ENCODE data around the gene UNC45A.

DNA sequence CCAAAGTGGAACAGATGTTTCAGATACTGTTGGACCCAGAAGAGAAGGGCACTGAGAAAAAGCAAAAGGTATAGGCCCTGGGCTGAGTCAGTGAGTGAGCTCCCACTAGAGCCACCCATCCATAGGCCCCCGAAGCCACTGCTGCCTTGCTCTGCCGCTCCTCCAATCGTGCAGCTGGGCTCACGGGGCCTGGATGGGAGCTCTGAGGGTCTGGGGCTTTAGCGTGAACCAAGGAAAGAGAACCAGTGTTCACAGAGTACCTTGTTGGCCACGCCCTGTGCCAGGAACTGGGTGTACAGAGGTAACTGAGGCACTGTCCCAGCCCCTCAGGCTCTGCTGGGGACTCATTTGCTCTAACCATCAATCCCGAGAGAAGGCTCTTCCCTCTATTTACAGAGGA is 4.7 kb downstream of the UNC45A start:
- TF ChIP-seq, protein P1, sequence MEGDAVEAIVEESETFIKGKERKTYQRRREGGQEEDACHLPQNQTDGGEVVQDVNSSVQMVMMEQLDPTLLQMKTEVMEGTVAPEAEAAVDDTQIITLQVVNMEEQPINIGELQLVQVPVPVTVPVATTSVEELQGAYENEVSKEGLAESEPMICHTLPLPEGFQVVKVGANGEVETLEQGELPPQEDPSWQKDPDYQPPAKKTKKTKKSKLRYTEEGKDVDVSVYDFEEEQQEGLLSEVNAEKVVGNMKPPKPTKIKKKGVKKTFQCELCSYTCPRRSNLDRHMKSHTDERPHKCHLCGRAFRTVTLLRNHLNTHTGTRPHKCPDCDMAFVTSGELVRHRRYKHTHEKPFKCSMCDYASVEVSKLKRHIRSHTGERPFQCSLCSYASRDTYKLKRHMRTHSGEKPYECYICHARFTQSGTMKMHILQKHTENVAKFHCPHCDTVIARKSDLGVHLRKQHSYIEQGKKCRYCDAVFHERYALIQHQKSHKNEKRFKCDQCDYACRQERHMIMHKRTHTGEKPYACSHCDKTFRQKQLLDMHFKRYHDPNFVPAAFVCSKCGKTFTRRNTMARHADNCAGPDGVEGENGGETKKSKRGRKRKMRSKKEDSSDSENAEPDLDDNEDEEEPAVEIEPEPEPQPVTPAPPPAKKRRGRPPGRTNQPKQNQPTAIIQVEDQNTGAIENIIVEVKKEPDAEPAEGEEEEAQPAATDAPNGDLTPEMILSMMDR (IDR thresholded peaks at IDR 0.05; ENCODE audit: insufficient read depth, low read depth, low read length): no peak
- no peak for TF ChIP-seq EZH2 (IDR thresholded peaks at IDR 0.05; ENCODE audit: insufficient read depth, low read length)

All from astrocyte (in vitro differentiated cells and primary cell).